ENCODE results near the gene LACC1.

LACC1 gene

DNA sequence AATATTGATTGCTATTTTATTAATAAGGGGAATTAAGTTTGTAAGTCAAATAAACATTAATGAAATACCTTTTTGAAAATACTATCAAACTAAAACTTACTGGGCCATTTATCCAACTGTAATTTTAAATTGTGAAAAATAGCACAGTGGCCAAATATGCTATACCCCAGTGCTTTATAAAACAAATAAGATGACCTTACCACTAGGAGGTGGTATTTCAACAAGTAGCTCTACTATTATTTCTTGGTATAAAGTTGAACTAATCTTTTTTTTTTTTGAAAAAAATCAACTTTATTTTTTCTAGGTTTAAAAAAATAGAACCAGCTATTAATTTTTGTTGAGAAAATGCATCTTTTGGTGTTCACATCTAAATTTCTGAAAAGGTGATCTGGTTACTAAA is 14.7 kb downstream of the LACC1 start:
- DNase-seq: no peak

DNA sequence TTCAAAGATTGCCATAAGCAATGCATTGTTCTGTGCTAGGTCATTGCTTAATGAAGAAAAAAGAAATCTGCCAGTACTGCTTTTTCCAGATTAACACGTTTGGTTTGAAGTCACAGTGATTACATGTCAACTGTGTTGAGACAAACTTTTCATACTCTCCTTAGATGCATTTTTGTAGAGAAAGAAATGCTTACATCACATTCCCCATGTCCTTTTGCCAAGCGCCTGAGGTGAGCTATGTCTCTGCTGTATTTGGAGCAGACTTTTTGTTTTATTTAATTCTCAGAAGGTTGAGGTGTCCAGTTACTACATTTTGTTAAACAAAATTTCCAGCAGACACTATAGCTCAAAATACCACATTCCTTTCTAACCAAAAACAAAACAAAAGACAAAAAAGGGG is 16.2 kb downstream of the LACC1 start:
- DNase-seq: no peak

GRCh38 chr13:43905435-43906031 is 25.8 kb downstream of the LACC1 start:
- peak; percentile 14 for DNase-seq

- peak; percentile 0 for DNase-seq
These were observed 28.7 kb downstream of the LACC1 start for GRCh38 chr13:43908156-43909126.

DNA sequence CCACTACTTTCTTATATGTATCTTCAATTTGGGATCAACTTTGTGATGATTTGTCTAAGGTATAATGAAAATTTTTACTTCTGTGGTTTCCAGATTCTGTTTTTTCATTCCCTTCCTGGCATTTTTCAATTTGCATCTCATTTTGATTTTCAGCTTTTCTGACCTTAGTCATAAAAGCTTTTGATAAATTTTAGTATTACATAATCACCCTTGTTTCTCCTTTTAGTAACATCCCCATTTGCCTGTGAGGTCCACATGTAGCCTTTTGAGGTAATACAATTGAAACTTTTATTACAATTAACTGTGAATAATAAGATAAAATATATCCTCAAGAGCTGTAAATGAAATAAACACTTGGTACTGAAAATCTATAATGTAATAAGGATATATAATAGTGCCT is 31.2 kb downstream of the LACC1 start:
- DNase-seq: no peak

DNA sequence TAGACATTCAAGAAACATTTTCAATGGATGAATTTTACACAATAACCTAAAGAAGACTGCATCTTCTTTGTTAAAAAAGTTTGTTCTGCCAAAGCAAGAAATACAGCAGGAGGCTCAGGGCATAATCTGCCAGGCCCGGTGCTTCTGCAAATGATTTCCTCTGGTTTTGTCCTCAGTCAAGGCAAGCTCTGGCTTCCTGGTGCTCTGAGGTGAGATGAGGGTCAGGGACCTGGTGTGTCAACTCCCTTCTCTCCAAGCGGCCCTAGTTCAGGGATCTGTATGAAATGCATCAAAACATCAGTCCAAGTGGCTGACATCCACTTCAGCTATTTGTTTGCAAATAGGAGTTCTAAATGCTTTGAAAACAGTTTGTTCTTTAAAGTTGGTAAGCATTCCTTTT is 31.6 kb downstream of the LACC1 start:
- no peak for DNase-seq

DNA sequence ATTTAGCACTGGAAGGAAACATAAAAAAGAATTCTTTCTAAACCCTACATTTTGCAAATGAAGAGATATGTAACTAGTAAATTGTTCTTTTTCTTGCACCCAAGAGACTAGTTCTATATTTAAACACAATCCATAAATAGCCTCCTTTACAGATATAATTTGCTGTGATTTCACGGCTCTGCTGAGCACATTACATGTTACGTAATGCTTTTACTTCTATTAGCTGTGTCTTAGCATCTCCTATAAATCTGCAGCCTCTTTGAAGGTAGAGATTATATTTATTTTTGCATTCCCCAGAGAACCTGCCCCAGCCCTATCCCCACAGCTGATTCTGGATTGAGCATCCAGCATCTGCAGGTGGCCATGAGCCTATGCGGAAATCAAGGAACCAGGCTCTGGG is 32.2 kb downstream of the LACC1 start:
- no peak for DNase-seq

GRCh38 chr13:43915451-43915850 is 35.7 kb downstream of the LACC1 start:
- DNase-seq: no peak

DNA sequence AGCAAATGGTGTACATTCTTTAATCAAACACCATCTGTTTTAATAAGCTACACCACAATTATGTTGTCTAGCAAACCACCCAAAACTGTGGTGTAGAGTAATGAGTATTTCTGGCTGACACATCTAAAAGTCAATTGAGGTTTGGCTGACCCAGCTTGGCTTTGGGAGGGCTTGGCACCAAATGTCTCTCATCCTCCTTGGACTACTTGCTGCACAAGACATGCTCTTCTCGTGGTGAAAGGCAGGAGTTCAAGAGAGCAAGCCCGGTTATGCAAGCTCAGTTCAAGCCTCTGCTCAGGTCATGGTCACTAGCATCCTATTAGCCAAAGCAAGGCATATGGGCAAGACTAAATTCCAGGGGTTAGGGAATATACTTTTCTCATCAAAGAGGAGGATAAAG is 37.1 kb downstream of the LACC1 start:
- no peak for DNase-seq

DNA sequence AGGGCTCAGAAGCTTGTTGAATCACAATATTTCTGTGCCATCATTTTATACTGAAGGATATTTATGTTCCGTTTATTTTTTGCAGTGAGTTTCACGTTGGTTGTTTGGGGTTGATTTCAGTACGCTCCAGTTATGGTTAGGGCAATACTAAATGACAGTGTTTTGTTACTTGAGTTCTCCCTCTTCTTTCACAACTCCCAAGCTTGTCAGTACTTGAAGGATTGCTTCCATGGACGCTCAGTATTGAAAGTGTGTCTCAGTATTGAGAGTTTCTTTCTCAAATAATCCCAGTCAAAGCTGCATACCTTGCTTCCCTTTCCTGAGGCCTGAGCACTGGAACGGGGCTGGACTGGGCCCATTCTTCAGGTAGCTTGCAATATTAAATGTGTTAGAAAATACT is 38.9 kb downstream of the LACC1 start:
- DNase-seq: no peak

DNA sequence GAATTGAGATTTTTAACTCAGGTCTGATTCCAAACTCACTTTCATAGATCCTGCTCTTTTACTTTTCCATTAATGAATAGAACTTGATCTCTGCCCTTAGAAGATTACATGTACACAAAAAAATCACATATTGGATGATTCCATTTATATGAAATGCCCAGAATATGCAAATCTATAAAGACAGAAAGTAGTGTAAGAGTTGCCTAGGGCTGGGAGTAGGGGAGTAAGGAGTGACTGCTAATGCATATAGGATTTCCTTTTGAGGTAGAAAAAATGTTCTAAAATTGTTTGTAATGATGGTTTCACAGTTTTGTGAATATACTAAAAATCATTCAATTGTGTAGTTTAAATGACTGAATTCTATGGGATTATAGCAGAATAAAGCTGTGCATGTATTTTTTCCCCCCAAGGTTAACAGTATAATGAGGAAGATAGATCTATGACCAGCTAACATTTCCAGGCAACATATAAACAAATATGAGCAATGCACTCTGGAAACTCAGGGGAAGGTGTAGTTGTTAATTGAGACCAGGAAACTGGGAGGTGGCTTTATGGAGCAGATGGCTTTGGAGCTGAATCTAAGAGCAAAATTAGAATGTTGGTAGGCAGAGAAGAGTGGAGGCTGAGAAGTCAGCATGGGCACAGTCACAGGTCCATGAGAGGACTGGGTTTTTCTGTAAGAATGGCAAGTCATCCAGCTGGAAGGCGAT is 41.4 kb downstream of the LACC1 start:
- no peak for DNase-seq

DNA sequence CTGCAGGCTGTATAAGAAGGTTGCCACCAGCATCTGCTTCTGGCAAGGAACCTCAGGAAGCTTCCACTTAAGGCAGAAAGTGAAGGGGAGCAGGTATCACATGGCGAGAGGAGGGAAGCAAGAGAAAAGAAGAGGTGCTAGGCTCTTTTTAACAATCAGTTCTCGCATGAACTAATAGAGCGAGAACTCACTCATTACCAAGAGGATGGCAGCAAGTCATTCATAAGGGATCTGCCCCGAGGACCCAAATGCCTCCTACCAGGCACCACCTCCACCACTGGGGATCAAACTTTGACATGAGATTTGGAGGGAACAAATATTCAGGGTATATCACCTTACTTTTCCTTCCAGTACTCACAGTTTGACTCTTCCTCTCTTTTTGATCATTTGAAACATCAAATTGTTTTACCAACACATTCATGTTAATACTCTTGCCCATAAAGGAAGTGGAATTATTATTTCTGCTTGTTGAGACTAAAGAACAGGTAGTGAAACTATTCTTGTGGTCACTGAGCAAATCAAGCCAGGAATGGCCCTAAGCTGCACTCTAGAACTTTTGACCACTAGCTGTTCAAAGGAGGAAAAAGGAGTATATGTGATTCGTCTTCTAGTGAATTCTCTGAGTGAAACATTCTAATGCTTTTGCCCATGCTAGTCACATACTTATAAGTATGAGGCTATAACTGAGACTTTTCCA is 45.0 kb downstream of the LACC1 start:
- DNase-seq: no peak

DNA sequence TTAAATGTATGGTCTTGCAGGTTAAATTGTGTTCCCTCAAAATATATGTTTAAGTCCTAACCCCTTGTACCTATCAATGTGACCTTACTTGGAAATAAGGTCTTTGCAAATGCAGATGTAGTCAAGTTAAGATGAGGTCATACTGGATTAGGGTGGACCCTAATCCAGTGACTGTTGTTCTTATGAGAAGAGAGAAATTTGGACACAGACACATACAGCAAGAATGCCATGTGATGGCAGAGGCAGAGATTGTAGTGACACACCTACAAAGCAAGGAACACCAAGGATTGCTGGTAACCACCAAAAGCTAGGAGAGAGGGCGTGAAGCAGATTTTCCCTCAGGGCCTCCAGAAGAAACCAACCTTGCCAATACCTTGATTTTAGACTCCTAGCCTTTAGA is 50.2 kb downstream of the LACC1 start:
- DNase-seq: no peak

GRCh38 chr13:43933378-43933777 is 53.7 kb downstream of the LACC1 start:
- DNase-seq: no peak

DNA sequence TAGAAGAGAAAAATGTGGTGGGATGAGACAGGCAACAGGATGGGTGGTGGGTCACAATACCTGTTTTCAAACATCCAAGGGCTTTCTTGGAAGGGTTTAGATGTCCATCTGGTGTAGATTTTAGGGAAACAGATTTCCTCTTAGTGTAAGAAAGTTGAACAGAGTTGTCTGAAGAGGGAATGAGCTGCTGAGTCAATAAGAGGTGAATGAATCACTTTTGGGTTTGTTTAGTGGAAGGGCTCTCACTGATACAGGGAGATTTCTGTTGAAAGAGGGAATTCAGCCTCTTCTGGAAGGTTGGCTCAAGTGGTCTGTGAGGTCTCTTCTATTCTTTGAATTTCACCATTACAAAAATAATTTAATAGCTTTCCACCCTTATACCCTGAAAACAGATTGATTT is 54.6 kb downstream of the LACC1 start:
- DNase-seq: no peak

- no peak for DNase-seq
These were observed 56.2 kb downstream of the LACC1 start for GRCh38 chr13:43935878-43936277.

GRCh38 chr13:43936647-43937046 is 56.9 kb downstream of the LACC1 start:
- DNase-seq: no peak

- DNase-seq: no peak
These were observed 58.1 kb downstream of the LACC1 start for GRCh38 chr13:43937839-43938238.

DNA sequence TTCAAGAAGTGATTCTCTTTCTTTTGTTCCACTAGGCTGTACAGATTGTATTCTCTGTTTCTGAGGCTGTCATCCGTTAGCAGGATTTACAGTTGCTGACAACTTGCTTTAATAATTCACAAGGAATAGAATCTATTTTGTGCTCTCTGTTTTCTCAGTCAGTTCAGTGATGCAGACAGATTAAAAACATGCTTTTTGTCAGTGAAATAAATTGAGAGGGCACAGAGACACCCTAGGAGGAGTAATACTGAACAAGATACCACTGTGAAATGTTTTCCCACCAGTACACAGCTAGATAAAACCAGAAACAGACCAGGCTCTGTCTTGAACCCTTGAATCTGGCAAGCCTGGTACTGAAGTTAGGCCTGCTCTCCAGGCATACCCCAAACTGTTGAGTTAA is 58.7 kb downstream of the LACC1 start:
- no peak for DNase-seq

DNA sequence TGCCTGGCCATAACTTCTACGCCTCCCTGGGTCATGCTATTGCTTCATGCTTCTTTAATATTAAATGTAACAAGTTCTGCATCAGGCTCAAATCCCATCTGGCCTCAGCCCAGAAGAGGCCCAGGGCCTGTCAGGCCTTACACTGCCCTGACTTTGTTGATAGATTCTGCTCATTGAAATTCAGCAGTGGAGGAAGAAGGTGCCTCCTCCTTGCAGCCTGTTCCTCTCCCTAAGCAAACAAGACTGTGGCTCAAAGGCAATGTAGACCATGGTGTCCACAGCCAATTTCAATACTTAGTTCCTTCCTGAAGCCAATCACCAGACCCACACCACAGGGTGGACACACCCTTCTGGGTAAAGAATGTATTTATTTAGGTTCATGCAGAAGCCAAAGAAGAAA is 59.4 kb downstream of the LACC1 start:
- no peak for DNase-seq

- no peak for DNase-seq
These were observed 62.6 kb downstream of the LACC1 start for GRCh38 chr13:43942286-43942685.
